Keratinocyte (primary cell): ENCODE data around the gene CCND2. TPM values are rescaled to one million over a fixed set of nuclear protein-coding genes. Genes with fewer than 3 reads are reported as not detected.

Source experiments
- DNase-seq: peaks from one replicate; pipeline ENCODE4 v3.0.0-alpha.2; 2011; ENCODE audit warnings: low read depth, missing footprints, low spot score
- FAIRE-seq: peaks from 2 replicates; lab custom pipeline; 2011; peaks lifted over from hg19 to GRCh38; lab: Jason Lieb, UNC
- H2AFZ ChIP-seq: 2 replicates; pipeline ENCODE4 v1.6.0; 2012; ENCODE audit warnings: low read length, control low read depth, inconsistent platforms; ENCODE audit not compliant: control insufficient read depth
- H3K27ac ChIP-seq: 2 replicates; pipeline ENCODE4 v1.5.1; 2011; ENCODE audit warnings: low read length; ENCODE audit not compliant: control insufficient read depth, insufficient read depth
- H3K27me3 ChIP-seq: 3 replicates; pipeline ENCODE4 v1.6.0; 2011; ENCODE audit warnings: low read length; ENCODE audit not compliant: control insufficient read depth, insufficient read depth; ENCODE audit errors: extremely low read depth
- H3K36me3 ChIP-seq, 2 experiments: 2 replicates in 1 of 2; 3 replicates in 1 of 2; pipeline ENCODE4 v1.5.1; 2011; ENCODE audit warnings: low read length in 2 of 2, mild to moderate bottlenecking in 1 of 2; ENCODE audit not compliant: control insufficient read depth in 2 of 2, insufficient read depth in 2 of 2; ENCODE audit errors: extremely low read depth in 1 of 2
- H3K4me1 ChIP-seq: 3 replicates; pipeline ENCODE4 v1.5.1; 2011; ENCODE audit warnings: low read length; ENCODE audit not compliant: control insufficient read depth, insufficient read depth; ENCODE audit errors: extremely low read depth
- H3K4me2 ChIP-seq: 3 replicates; pipeline ENCODE4 v1.6.0; 2011; ENCODE audit warnings: low read depth, low read length; ENCODE audit not compliant: control insufficient read depth, insufficient read depth; ENCODE audit errors: extremely low read depth
- H3K4me3 ChIP-seq, 3 experiments: fragments of 200-600 bp in 1 of 3; sonication (generic) in 1 of 3; 2 replicates in 2 of 3; 3 replicates in 1 of 3; pipeline ENCODE4 v1.5.1; 2011 to 2016; ENCODE audit warnings: low read length in 3 of 3, mild to moderate bottlenecking in 3 of 3, control low read depth in 2 of 3, inconsistent platforms in 1 of 3, low read depth in 1 of 3, mixed read lengths in 1 of 3, mixed run types in 1 of 3, moderate library complexity in 1 of 3; ENCODE audit not compliant: control insufficient read depth in 2 of 3, insufficient read depth in 2 of 3; ENCODE audit errors: extremely low read depth in 1 of 3
- H3K79me2 ChIP-seq: 2 replicates; pipeline ENCODE4 v1.6.0; 2012; ENCODE audit warnings: low read length; ENCODE audit not compliant: control insufficient read depth, insufficient read depth
- H3K9ac ChIP-seq: 3 replicates; pipeline ENCODE4 v1.6.0; 2011; ENCODE audit warnings: low read length; ENCODE audit not compliant: control insufficient read depth, insufficient read depth; ENCODE audit errors: extremely low read depth
- H3K9me1 ChIP-seq: 3 replicates; pipeline ENCODE4 v1.6.0; 2011; ENCODE audit warnings: low read length; ENCODE audit not compliant: control insufficient read depth, insufficient read depth; ENCODE audit errors: extremely low read depth
- H3K9me3 ChIP-seq: 2 replicates; pipeline ENCODE4 v1.5.1; 2012; ENCODE audit warnings: low read depth, low read length; ENCODE audit not compliant: control insufficient read depth
- H4K20me1 ChIP-seq: 3 replicates; pipeline ENCODE4 v1.6.0; 2011; ENCODE audit warnings: low read length; ENCODE audit not compliant: control insufficient read depth, insufficient read depth; ENCODE audit errors: extremely low read depth
- EZH2 ChIP-seq: IDR thresholded peaks from one replicate; pipeline ENCODE4 v1.6.1; 2012; ENCODE audit warnings: inconsistent platforms, mild to moderate bottlenecking, low read length, moderate library complexity
- dilution Hi-C: fragments of 300-500 bp; cut with MboI; formaldehyde crosslinking; loops from one replicate; pipeline ENCODE4 v1.7.0; 2020; ENCODE audit warnings: low sequenced_read_pairs; ENCODE audit not compliant: extremely low pct_ligation_motif_present
- polyA plus RNA-seq, 5 experiments: library from polyadenylated mRNA; depleted of rRNA in 3 of 5; stranded (reverse) in 3 of 5; stranded (forward) in 1 of 5; unstranded in 1 of 5; fragments of >200 nt; gene quantifications; 1 replicate in 1 of 5; 2 replicates in 3 of 5; 3 replicates in 1 of 5; pipeline versions ENCODE4 v1.2.1 to v1.2.3, GENCODE V29; 2011 to 2012; ENCODE audit warnings: missing spikeins in 2 of 5, low read depth in 1 of 5, low replicate concordance in 1 of 5
- TF ChIP-seq, protein P1 (sequence below), 3 experiments: IDR thresholded peaks in 1 of 3; conservative IDR thresholded peaks in 1 of 3; optimal IDR thresholded peaks in 1 of 3; 2 replicates in 2 of 3; 3 replicates in 1 of 3; pipeline versions ENCODE3 to v1.5.1; 2011; ENCODE audit warnings: low read length in 3 of 3, mild to moderate bottlenecking in 3 of 3, moderate library complexity in 2 of 3, control low read depth in 1 of 3, inconsistent platforms in 1 of 3; ENCODE audit not compliant: insufficient read depth in 2 of 3; ENCODE audit errors: extremely low read depth in 1 of 3

CCND2 gene
- polyA plus RNA-seq, 1 donor (not counting 4 experiments of a cell fraction or from before 2014, with no cell fraction given), result 324 TPM

DNA sequence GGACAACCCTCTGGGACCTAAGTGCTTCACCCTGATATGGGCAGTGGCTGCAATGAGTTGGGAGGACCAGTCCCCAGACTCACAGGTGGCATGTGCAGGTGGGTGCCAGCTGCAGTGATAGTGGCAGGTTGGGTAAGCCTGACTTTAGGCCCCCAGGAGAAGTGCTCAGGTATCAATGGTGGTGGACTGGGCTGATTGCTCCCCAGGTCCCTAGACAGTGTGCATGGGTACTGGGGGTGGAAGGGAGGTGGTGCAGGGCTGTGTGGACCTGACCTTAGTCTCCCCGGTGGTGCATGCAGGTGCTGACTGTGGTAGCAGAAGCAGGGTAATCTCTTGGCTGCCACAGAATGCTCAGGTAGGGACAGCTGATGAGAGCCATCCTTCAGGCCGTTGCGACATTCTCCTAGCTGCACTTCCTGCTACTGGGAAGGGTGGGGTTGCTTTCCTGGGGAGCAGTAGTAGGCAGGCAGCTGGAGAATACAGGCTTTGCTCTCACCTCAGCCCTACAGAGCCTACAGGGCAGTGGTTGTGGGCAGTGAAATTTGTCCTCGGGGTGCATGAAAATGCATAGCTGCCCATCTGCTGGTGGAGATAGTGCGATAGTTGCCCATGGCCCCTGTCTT, 33.3 kb upstream of the CCND2 start:
- no peak overlapping the region for H3K27ac ChIP-seq
- TF ChIP-seq, protein P1, sequence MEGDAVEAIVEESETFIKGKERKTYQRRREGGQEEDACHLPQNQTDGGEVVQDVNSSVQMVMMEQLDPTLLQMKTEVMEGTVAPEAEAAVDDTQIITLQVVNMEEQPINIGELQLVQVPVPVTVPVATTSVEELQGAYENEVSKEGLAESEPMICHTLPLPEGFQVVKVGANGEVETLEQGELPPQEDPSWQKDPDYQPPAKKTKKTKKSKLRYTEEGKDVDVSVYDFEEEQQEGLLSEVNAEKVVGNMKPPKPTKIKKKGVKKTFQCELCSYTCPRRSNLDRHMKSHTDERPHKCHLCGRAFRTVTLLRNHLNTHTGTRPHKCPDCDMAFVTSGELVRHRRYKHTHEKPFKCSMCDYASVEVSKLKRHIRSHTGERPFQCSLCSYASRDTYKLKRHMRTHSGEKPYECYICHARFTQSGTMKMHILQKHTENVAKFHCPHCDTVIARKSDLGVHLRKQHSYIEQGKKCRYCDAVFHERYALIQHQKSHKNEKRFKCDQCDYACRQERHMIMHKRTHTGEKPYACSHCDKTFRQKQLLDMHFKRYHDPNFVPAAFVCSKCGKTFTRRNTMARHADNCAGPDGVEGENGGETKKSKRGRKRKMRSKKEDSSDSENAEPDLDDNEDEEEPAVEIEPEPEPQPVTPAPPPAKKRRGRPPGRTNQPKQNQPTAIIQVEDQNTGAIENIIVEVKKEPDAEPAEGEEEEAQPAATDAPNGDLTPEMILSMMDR (optimal IDR thresholded peaks at IDR 0.05 in 1 of 3, IDR thresholded peaks at IDR 0.05 in 1 of 3, conservative IDR thresholded peaks at IDR 0.05 in 1 of 3; ENCODE audit: extremely low read depth in 1 of 3, insufficient read depth in 2 of 3, low read length in 3 of 3), result no peak
- TF ChIP-seq EZH2, result no peak

DNA sequence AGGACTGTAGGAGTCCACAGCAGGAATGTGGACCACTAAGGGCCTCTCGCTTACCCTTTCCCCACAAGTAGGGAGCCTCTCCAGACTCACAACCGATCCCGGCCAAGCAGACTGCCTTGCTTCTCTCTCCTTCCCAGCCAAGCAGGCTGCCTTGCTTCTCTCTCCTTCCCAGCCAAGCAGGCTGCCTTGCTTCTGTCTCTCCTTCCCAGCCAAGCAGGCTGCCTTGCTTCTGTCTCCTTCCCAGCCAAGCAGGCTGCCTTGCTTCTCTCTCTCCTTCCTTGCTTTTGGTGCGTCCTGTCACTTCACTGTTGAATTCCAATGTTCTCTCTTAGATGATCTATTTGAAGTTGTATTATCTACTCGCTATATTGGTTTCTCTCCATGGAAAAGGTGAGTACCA, 32.6 kb upstream of the CCND2 start:
- H3K9ac ChIP-seq, result no peak overlapping the region
- peaks cover 4% of the 10 kb centered on the region for H3K27me3 ChIP-seq
- dilution Hi-C loops, result no loop called here
- no peaks in the 10 kb centered on the region for H4K20me1 ChIP-seq
- H3K4me3 ChIP-seq, result no peak overlapping the region
- no peaks in the 10 kb centered on the region for H3K9me3 ChIP-seq
- TF ChIP-seq EZH2, result no peak
- TF ChIP-seq, protein P1 (optimal IDR thresholded peaks at IDR 0.05 in 1 of 3, IDR thresholded peaks at IDR 0.05 in 1 of 3, conservative IDR thresholded peaks at IDR 0.05 in 1 of 3; ENCODE audit: extremely low read depth in 1 of 3, insufficient read depth in 2 of 3, low read length in 3 of 3), result no peak
- H3K4me1 ChIP-seq, result no peaks in the 10 kb centered on the region
- no peak overlapping the region for H2AFZ ChIP-seq
- no peak overlapping the region for H3K4me2 ChIP-seq
- no peak for DNase-seq
- H3K9me1 ChIP-seq, result no peaks in the 10 kb centered on the region
- H3K27ac ChIP-seq, result no peak overlapping the region
- FAIRE-seq, result no peak
- H3K36me3 ChIP-seq, result no peaks in the 10 kb centered on the region
- no peaks in the 10 kb centered on the region for H3K79me2 ChIP-seq

More for the DNA sequence above, 33.3 kb upstream of the CCND2 start:
- H3K9ac ChIP-seq, result no peak overlapping the region
- H3K9me3 ChIP-seq, result no peaks in the 10 kb centered on the region
- H3K79me2 ChIP-seq, result no peaks in the 10 kb centered on the region
- no peak overlapping the region for H2AFZ ChIP-seq
- no peaks in the 10 kb centered on the region for H3K4me1 ChIP-seq
- H3K36me3 ChIP-seq, result no peaks in the 10 kb centered on the region
- no peak overlapping the region for H3K4me3 ChIP-seq
- no peaks in the 10 kb centered on the region for H3K9me1 ChIP-seq
- FAIRE-seq, result no peak
- H3K4me2 ChIP-seq, result no peak overlapping the region
- DNase-seq, result no peak
- dilution Hi-C loops, result no loop called here
- H4K20me1 ChIP-seq, result no peaks in the 10 kb centered on the region
- H3K27me3 ChIP-seq, result peaks cover 4% of the 10 kb centered on the region
